GM12878 (cell line): Measurements from ENCODE around the gene UNC5B. TPM values are rescaled to one million over a fixed set of nuclear protein-coding genes. Genes with fewer than 3 reads are reported as not detected.

ENCODE experiments used
- CHD4 ChIP-seq: fragments of 200-600 bp; sonication (generic); IDR thresholded peaks from 2 replicates; pipeline ENCODE4 v1.6.1; 2016; ENCODE audit warnings: mild to moderate bottlenecking
- E4F1 ChIP-seq: fragments of 450-650 bp; IDR thresholded peaks from 2 replicates; pipeline ENCODE4 v1.6.1; 2018; ENCODE audit warnings: borderline replicate concordance, mild to moderate bottlenecking; ENCODE audit not compliant: partially characterized antibody
- HDAC2 ChIP-seq: fragments of 200-600 bp; sonication (generic); IDR thresholded peaks from 2 replicates; pipeline ENCODE4 v1.6.1; 2017
- IRF4 ChIP-seq: IDR thresholded peaks from 2 replicates; pipeline ENCODE4 v1.6.1; 2011; ENCODE audit warnings: low read depth, low read length
- NFYB ChIP-seq: IDR thresholded peaks from 2 replicates; pipeline ENCODE4 v1.6.1; 2011; ENCODE audit warnings: low read depth, mild to moderate bottlenecking, low read length, improper control_type of control experiment, moderate library complexity; ENCODE audit not compliant: insufficient read depth
- ZBTB4 ChIP-seq: fragments of 450-650 bp; formaldehyde crosslinking; IDR thresholded peaks from 2 replicates; pipeline ENCODE4 v1.4.0; 2022; ENCODE audit warnings: mild to moderate bottlenecking, moderate library complexity
- polyA plus RNA-seq, 11 experiments: library from polyadenylated mRNA; depleted of rRNA in 4 of 11; unstranded in 6 of 11; stranded (reverse) in 5 of 11; fragments of >200 nt; fragmentation: Nextera tagmentation in 4 of 11; fragmentation: Illumina TruSeq in 1 of 11; extraction: Ambion mirVana in 4 of 11; extraction: Trizol in 1 of 11; gene quantifications; 1 replicate in 1 of 11; 2 replicates in 10 of 11; pipeline versions ENCODE4 v1.2.1 to v1.2.3, GENCODE V29; 2011 to 2016; ENCODE audit warnings: inconsistent platforms in 2 of 11, missing spikeins in 2 of 11, low read depth in 1 of 11
- total RNA-seq, 4 experiments: library from RNA; depleted of rRNA in 3 of 4; stranded (reverse); fragments of >200 nt in 3 of 4; fragmentation: Illumina TruSeq in 1 of 4; extraction: Trizol in 1 of 4; gene quantifications; 2 replicates each; pipeline versions ENCODE4 v1.2.1 to v1.2.3, GENCODE V29; 2013 to 2021

Gene UNC5B
- total and polyA plus RNA-seq, 10 of the 15 experiments (the other 5 are each of a cell fraction or from before 2014, with no cell fraction given) = 0.03 to 0.08 TPM; not detected in 8

- no peak for TF ChIP-seq ZBTB4 (CRISPR knock-in tag)
- TF ChIP-seq E4F1 = no peak
- no peak for TF ChIP-seq HDAC2
- no peak for TF ChIP-seq IRF4
- TF ChIP-seq CHD4 = no peak
- no peak for TF ChIP-seq NFYB
Measured at GRCh38 chr10:71259815-71260501, 47.6 kb downstream of the UNC5B start (continued).
